Islet precursor cell (in vitro differentiated cells): Measurements from ENCODE around the gene RBM39.
"Not testable (repeated sequence)": the region's sequence is repeated elsewhere in the genome, so short reads cannot be mapped to it uniquely, and the experiment has no call there.

Experiments
- DNase-seq: peaks from one replicate; pipeline ENCODE4 v3.0.0-alpha.2; 2018

RBM39 gene

DNA sequence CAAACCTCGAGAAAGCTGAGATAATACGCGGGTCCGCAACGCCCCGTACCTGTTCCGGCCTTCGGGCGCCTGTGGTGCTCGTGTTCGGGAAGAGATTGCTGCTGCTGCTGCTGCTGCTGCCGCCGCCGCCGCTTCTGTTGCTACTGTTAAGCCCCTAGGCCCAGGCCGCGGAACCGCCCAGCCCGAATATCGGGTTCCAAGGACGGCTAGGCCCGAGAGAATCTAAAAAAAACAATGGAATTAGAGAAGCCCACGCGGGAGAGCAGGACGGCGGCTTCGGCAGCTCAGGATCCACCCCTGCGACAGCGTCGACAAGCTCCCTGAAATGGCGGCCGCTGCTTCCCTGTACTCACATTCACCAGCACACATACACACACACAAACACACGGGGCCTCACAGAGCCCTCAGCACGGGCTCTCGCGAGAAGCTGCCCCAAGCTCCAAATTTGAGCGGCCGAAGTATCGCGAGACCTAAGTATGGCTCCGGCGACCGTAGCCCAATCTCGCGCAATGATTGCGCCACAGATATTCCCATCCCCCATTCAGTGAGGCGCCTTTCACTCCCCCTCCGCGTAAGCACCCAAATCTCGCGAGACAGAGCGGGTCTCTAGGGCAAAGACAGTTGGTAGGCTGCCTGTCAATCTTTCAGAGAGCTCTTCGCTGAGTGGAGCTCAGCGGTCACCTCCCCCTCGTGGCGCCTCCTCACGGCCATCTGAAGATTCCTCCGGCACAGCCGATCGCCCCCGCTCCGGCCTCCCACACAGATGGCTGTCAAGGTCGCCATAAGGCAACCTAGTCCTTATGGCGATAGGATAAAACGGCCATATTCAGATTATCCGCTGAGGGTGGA, at the start of gene RBM39:
TSS of gene RBM39 (minus strand) at position 369 of the 849 bp plus-strand sequence. CDS start 1,386 bp downstream, outside the sequence.
- DNase-seq, result peak; percentile 100

DNA sequence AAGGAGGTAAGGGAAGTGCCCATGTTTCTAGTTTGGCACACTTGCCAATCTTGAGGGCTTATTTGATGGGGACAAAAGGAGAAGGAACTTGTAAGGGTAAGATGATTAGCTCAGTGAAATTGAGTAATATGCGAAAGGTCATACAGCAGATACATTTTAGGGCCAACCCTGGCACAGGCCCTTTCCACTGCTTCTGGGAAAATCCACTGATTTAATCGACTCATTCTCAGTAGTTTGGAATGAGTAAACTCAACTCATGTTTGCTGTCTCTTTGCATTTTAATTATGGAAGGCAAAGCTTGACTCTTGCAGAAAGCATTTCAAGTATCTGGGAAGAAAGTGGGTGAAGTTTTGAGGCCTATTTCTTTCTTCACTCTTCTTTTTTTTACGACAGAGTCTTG, 49.8 kb upstream of the RBM39 start:
- no peak for DNase-seq

DNA sequence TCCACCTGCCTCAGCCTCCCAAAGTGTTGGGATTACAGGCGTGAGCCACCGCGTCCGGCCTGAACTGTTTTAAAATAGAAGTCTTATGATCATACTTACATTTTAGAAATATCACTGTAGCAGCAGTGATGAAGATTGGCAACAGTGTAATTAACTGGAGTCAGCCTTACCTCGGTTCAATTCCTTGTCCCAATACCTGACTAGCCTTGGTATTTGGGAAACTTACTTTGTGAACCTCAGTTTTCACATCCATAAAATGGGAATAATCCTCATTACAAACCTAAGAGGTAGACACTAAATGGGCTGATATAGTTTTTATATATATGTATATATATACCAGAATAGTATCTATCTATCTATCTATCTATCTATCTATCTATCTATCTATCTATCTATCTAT, 49.0 kb upstream of the RBM39 start:
- DNase-seq, result no peak

DNA sequence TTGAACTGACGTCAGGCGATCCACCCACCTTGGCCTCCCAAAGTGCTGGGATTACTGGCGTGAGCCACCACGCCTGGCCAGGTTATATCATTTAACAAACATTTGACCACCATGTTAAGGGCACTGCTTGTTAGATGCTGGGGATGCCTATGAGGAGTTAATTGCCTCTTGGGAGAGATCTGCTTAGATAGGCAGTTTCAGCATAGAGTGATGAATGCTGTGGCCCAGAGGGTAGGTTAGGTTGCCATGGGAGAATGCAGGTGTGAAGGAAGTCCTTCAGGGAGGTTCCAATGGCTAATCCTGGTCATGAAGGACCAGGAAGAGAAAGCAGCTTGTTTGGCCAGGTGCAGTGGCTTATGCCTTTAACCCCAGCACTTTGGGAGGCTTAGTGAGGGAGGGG, 46.7 kb upstream of the RBM39 start:
- peak; percentile 55 for DNase-seq

DNA sequence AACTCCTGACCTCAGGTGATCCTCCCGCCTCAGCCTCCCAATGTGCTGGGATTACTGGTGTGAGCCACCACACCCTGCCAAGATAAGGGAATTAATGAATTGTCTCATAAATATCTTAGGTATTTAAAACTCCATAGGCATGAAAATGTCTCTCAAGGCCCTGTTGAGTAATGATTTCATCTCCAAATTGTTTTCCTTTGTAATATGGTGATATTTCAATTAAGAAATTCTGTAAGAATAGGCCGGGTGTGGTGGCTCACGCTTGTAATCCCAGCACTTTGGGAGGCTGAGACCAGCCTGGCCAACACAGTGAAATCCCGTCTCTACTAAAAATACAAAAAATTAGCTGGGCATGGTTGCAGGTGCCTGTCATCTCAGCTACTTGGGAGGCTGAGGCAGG, 43.5 kb upstream of the RBM39 start:
- DNase-seq, result not testable (repeated sequence)

DNA sequence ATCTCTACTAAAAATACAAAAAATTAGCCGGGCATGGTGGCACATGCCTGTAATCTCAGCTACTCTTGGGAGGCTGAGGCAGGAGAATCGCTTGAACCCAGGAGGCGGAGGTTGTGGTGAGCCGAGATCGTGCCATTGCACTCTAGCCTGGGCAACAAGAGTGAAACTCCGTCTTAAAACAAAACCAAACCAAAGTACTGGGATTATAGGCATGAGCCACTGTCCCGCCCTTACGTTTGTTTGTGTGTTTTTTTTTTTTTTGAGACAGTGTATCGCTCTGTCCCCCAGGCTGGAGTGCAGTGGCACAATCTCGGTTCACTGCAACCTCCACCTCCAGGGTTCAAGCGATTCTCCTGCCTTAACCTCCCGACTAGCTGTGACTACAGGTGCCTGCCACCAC, 41.8 kb upstream of the RBM39 start:
- not testable (repeated sequence) for DNase-seq

DNA sequence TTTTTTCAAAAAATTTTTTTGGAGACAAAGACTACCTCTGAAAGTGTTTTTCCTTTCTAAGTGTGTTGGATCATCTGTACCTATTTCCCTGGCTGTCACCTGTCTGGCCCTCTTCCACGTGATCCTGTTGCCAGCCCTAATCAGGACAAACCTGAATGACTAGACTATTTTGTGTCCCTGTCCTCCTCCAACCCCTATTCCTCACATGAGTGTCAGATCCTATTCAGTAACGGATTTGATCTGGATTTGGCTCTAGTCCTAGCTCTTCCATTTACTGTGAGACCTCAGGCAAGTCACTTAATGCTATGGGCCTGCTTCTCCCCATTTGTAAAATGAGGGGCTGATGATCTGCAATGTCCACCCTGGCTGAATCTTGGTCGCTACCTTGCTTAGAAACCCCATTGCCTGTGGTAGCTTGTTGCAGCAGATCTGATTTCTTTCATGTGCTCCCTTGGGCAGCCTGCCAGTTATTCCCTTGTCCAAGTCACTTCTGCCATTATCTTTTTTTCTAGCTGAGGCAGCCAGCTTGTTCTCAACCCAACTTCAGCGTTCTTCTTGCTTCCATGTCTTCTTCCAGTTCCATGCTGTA, 34.5 kb upstream of the RBM39 start:
- no peak for DNase-seq

DNA sequence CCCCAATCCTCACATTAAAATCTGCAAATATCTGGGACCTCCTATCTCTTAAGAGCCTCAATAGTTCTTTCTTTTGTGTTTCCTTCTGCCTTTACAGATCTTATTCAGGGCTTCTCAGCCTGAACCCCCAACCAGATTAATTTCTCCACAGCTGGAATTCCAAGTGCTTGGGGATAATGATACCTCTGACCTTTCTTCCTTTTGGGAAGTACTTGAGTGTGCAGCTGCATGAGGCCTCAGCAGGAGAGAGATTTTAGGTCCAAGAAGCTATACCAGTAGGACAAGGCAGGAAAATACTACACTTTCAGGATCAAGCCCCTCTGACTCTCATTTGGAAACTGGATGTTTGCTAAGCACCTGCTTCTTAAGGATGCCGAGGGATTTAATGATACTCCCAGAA, 32.3 kb upstream of the RBM39 start:
- no peak for DNase-seq

DNA sequence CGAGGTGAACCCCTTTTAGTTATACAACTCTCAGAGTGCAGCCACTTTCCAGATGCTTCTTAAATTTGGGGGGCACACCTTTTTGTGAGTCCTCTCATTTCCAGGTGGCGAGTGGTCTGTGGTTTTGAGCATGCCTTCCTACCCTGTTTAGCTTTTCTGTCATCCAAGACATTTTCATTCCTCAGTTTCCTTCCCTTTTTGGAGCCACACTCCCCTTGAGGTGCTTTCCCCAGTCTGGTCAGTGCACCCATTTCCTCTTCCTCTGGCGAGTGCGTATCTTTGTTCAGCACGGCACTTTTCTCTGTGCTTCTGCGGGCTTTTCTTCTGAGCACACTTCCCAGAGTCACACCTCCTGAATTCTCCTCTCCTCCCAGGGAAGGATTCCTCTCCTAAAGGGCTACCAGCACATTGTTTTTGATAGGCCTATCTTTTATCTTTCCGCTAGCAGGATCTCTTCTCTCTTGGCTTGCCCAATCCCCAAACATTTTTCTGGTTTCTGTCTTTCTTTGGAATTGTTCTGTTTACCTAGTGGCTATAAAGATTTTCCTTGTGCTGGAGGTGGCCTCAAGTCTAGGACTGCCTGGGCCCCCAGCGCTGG, 31.2 kb upstream of the RBM39 start:
- peak; percentile 60 for DNase-seq

DNA sequence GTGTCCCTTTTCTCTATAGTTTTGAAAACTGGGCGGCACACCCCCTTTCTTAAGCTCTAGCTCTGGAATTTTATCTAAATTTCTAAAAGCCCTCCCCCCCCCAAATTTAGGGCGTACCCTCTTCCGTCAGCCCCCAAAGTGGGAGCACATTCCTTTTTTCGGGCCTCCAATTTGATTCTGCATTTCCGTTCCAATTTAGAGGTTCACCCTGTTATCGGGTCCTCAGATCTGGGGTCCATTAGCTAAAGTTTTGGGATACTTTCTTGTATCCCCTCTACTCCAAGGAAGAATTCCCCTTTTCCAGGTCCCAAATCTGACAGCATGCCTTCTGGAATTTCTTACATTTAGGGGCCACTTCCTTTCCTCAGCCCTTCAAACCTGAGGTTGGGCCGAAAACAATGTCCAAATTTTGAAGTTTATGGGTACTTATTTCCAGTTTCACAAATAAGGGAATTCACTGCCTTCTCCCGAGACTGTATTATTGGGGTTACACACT, 30.6 kb upstream of the RBM39 start:
- DNase-seq, result no peak

DNA sequence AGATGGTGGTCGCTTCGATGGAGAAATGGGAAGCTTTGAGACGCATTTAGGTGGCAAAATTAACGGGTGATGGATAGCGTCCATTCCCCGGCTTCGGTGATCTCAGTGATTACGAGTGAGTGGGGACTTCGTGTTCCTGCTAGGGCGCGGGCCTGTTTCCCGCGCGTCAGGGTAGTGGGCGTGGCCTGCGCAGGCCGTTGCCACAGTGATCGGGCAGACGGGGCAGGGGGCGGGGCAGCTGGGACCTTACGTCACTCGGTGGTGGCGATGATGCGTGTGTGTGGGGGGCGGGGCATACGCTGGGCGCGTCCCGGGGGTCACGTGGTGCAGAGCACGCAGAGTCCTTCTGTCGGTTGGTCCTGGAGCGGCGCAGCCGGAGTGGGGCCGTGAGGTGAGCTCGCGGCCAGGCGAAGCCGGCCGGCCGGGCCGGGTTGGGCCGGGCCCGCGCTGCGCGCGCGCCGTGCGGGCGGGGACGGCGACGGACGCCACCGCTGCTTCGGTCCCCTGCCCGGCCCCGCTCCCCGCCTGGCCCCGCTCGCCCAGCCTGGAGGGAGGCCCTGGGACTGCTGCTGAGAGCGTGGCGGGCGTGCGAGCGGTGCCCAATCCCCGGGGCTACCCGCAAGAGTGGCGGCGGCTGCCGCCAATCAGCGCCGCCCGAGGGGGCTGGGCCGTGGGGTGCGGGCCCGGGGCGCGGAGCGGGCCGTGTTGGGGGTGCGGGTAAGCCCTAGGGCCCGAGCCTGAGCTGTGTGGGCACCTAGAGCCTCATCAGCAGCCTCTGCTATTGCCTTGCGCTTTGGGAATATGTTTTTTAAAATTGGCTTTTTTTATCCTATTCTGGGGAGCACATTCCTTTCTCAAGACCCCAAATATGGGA, 29.9 kb upstream of the RBM39 start, which contains the start of gene PHF20:
TSS of gene PHF20 (plus strand) at position 327 of the 874 bp plus-strand sequence. CDS start 29,508 bp downstream, outside the sequence.
- peak; percentile 98 for DNase-seq

DNA sequence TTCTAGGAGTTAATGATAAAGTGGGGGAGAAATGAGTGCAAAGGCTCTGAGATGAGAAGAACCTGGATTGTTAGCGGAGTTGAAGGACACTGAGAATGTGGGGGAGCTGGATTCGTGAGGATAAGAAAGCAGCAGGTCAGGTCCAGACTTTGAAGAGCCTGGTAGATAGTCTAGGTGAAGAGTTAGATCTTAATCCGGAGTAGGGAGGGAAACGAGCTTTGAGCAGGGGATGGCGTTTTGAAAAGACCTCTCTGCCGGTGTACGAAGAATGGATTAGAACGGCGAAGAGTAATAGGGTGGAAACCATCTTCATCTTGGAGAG, 29.3 kb upstream of the RBM39 start:
- DNase-seq, result no peak

DNA sequence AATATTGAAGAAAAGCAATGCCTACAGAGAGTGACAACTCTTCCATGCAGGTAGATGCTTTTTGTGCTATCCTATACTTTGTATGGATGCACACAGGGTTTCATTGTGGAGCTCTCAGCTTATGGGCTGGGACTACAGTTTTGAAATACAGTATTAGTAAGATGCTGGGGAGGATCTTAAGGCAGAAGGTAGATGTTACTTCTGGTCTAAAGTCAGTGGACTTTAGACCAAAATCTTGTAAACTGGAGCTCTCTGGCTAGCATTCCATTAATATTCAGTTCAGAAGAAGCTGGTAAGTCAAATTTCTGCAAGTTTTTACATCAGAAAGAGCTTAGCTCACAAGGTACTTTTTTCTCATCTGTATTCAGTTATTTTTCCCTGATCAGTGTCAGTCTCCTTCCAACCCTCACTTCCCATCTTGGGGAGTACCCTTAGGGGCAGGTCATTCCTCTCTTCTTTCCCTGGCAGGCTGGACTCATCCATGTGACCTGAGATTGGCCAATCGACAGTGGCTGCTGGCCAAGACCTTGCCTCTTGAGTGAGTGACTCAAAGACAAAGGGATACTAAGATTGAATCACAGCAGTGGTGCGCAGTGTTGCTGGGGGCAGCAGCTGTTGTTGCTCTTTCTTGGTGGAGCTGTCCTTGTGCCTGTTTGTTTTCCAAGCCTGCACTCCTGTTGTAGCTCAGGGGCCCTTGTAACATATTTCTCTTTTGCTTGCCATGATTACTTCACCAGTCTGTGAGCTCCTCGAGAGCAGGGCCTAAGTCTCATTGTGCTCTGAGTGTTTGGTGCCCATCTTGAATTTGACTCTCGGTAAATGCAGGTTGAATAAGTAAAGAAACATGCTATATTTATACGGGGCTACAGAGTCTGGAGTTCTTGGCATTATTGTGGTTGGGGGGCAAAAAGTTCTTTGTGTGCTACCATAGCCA, 26.9 kb upstream of the RBM39 start:
- DNase-seq, result peak; percentile 94

DNA sequence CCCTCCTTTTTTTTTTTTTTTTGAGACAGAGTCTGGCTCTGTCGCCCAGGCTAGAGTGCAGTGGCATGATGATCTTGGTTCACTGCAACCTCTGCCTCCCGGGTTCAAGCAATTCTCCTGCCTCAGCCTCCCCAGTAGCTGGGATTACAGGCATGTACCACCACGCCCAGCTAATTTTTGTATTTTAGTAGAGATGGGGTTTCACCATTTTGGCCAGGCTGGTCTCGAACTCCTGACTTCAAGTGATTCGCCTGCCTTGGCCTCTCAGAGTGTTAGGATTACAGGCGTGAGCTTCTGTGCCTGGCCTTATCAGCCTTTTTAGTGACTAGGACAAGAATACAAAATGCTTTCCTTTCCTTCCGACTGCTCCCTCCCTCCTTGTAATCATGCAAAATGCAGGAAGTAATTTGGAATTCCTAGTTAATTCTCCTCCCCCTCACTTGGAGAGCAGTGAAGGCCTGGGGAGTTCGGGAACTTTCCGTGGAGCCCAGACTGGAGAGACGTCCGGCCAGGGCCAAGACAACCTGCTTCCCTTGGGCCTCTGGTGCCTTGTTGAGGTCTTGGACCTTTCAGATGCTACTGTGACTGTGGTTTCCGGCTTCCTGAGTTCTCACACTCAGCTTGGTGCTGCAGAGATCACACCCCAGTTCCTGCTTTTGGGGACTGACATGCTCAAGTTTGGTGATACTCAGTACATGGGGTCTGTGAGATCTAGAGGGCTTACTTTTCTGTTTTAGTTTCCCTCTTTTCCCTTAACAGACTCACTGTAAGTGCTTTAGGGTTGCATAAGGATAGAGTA, 25.8 kb upstream of the RBM39 start:
- DNase-seq, result peak; percentile 73

DNA sequence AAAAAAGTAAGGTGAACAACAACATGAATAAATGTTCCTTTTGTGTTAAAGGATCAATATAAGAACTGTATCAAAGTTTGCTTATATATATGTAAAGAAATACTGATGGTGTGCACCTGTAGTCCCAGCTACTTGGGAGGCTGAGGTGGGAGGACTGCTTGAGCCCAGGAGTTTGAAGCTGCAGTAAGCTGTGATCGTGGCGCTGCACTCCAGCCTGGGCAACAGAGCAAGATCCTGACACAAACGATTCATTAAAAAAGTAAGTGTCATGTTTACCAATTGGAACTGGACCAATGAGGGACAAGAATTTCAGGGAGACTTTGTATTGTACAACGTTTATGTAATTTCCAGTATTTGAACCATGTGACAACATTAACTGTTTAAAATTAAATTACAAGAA, 24.8 kb upstream of the RBM39 start:
- no peak for DNase-seq

DNA sequence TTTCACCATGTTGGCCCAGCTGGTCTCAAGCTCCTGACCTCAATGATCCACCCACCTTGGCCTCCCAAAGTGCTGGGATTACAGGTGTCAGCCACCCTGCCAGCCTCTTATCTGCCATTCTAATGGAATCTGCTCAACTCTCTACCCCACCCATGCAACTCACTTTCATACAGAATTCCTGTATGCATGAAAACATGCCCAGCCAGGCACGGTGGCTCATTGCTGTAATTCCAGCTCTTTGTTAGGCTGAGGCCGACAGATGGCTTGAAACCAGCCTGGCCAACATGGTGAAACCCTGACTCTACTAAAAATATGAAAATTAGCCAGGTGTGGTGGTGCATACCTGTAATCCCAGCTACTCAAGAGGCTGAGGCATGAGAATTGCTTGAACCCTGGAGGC, 22.9 kb upstream of the RBM39 start:
- not testable (repeated sequence) for DNase-seq

DNA sequence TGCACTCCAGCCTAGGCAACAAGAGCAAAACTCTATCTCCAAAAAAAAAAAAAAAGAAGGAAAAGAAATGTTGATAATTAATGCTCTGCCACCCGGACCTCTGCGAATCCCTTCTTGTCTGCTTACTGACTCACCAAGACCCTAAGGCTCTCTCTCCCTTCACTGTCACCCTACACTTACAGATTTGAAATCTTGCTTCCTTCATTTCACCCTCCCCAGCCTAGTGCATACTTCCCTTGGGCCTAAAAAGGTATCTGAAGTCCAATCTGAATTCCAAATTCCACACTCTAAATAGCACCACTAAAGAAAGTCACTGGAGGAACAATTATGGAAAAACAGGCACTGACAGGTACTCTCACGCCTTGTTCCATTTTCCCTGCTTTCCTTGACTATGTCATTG, 20.4 kb upstream of the RBM39 start:
- no peak for DNase-seq

DNA sequence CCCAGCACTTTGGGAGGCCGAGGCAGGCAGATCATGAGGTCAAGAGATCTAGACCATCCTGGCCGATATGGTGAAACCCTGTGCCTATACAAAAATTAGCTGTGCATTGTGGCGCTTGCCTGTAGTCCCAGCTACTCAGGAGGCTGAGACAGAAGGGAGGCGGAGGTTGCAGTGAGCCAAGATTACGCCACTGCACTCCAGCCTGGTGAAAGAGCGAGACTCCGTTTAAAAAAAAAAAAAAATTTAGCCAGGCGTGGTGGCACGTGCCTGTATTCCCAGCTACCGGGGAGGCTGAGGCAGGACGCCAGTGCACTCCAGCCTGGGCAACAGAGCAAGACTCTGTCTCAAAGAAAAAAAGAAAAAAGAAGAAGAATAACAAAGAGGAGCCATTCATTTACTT, 19.5 kb upstream of the RBM39 start:
- not testable (repeated sequence) for DNase-seq

DNA sequence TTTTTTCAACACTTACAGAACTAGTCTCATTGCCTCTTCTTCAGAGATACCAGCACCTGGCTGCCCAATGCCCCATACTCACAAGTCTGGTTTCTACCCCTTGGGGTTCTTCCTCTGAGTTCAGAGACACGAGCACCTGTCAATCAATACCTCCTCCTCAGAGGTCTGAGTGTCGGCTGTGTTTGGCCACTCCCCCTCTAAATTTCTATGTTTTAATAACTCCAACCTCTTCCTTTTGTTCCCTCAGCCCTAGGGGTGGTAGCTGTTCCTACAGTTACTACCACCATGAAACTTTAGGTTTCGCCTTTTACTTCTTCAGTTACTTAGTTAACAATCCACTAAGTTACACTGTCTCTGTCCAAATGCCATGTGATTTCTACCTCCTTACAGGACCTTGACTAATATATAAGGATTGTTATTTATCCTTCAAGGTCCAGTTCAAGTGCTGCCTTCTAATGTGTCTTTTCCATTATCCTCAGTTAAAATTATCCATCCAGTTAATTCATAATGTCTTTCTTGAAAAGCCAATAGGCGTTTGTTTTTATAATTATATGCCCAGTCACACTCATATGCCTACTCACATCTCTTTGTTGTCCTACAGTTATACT, 15.1 kb upstream of the RBM39 start:
- DNase-seq, result no peak

DNA sequence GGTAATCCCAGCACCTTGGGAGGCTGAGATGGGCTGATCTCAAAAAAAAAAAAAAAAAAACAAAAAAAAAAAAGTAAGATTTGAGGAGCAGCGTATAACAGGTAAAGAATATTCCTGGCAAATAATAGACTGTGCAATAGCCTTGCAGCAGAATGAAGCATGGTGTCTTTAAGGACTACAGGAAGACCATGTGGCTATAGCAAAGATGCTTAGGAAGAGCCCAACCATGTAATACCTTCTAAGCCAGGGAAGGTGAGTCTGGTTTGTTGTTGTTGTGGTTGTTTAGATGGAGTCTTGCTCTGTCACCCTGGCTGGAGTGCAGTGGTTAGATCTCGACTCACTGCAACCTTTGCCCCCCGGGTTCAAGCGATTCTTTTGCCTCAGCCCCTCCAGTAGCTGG, 14.3 kb upstream of the RBM39 start:
- DNase-seq, result no peak
